GM19438 (cell line): ENCODE data around the gene EIF3L.
"Not testable (repeated sequence)": the region's sequence is repeated elsewhere in the genome, so short reads cannot be mapped to it uniquely, and the experiment has no call there.

ENCODE experiments used
- ATAC-seq: cut with Tn5 transposase; IDR thresholded peaks from one replicate; pipeline ENCODE4 v1.9.1; 2021; ENCODE audit warnings: low read depth; ENCODE audit not compliant: unreplicated experiment

The EIF3L gene

GRCh38 chr22:37849089-37849751 lies at the start of gene EIF3L:
Gene EIF3L (plus strand): TSS chr22:37849419. CDS start chr22:37849450, 31 bp downstream.
- ATAC-seq: peak; percentile 46

- not testable (repeated sequence) for ATAC-seq
These were observed 49.2 kb upstream of the EIF3L start for GRCh38 chr22:37799979-37800378.

GRCh38 chr22:37801946-37802309 lies 47.3 kb upstream of the EIF3L start:
- ATAC-seq: no peak

- no peak for ATAC-seq
These were observed 46.7 kb upstream of the EIF3L start for GRCh38 chr22:37802310-37803194.

GRCh38 chr22:37803195-37803638 lies 46.0 kb upstream of the EIF3L start:
- ATAC-seq: no peak

GRCh38 chr22:37803639-37804351 lies 45.4 kb upstream of the EIF3L start:
- ATAC-seq: no peak

GRCh38 chr22:37804352-37804880 lies 44.8 kb upstream of the EIF3L start:
- ATAC-seq: no peak

GRCh38 chr22:37804881-37805809 lies 44.1 kb upstream of the EIF3L start:
- no peak for ATAC-seq

- no peak for ATAC-seq
These were observed 43.4 kb upstream of the EIF3L start for GRCh38 chr22:37805810-37806277.

GRCh38 chr22:37806409-37807333 lies 42.5 kb upstream of the EIF3L start:
- ATAC-seq: no peak

GRCh38 chr22:37807410-37808293 lies 41.6 kb upstream of the EIF3L start, which contains the start of gene GCAT:
Gene GCAT (plus strand): TSS chr22:37807934. CDS start chr22:37807968, 34 bp downstream.
- peak; percentile 87 for ATAC-seq

- no peak for ATAC-seq
These were observed 40.9 kb upstream of the EIF3L start for GRCh38 chr22:37808294-37808657.

- no peak for ATAC-seq
These were observed 39.4 kb upstream of the EIF3L start for GRCh38 chr22:37809672-37810333.

- no peak for ATAC-seq
These were observed 37.4 kb upstream of the EIF3L start for GRCh38 chr22:37811867-37812266.

GRCh38 chr22:37812869-37813678 lies 36.1 kb upstream of the EIF3L start:
- ATAC-seq: no peak

- no peak for ATAC-seq
These were observed 33.6 kb upstream of the EIF3L start for GRCh38 chr22:37815593-37815992.
